VCaP (cell line): ENCODE measurements around the gene DEAF1.
"Not testable (repeated sequence)": the region's sequence is repeated elsewhere in the genome, so short reads cannot be mapped to it uniquely, and the experiment has no call there.

Experiments
- H3K27ac ChIP-seq: fragments of 450-650 bp; 2 replicates; pipeline ENCODE4 v1.5.1; 2017
- TF ChIP-seq, protein P1 (sequence below): fragments of 450-650 bp; conservative IDR thresholded peaks from 2 replicates; pipeline ENCODE4 v1.5.1; 2017; ENCODE audit warnings: mild to moderate bottlenecking, moderate library complexity

Gene DEAF1

DNA sequence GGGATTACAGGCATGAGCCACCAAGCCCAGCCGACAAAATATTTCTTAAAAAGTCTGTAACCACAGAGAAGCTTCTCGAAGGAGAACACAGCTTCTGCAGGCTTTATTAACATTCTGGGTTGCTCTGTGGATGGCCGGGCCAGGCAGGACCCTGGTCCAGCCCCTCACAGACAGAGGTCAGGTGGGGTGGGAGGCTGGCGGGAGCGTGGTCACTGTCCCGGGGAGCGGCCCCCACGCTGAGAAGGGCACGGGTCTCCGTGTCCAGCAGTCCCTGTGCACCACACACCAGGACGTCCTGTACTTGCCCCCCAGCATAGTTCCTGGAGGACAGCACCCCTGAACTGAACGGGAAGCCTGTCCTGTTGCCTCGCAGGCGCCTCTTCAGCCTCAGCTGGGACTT, 38.6 kb downstream of the DEAF1 start:
- peak overlapping the region; percentile 73 for H3K27ac ChIP-seq
- TF ChIP-seq, protein P1, sequence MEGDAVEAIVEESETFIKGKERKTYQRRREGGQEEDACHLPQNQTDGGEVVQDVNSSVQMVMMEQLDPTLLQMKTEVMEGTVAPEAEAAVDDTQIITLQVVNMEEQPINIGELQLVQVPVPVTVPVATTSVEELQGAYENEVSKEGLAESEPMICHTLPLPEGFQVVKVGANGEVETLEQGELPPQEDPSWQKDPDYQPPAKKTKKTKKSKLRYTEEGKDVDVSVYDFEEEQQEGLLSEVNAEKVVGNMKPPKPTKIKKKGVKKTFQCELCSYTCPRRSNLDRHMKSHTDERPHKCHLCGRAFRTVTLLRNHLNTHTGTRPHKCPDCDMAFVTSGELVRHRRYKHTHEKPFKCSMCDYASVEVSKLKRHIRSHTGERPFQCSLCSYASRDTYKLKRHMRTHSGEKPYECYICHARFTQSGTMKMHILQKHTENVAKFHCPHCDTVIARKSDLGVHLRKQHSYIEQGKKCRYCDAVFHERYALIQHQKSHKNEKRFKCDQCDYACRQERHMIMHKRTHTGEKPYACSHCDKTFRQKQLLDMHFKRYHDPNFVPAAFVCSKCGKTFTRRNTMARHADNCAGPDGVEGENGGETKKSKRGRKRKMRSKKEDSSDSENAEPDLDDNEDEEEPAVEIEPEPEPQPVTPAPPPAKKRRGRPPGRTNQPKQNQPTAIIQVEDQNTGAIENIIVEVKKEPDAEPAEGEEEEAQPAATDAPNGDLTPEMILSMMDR, result no peak

DNA sequence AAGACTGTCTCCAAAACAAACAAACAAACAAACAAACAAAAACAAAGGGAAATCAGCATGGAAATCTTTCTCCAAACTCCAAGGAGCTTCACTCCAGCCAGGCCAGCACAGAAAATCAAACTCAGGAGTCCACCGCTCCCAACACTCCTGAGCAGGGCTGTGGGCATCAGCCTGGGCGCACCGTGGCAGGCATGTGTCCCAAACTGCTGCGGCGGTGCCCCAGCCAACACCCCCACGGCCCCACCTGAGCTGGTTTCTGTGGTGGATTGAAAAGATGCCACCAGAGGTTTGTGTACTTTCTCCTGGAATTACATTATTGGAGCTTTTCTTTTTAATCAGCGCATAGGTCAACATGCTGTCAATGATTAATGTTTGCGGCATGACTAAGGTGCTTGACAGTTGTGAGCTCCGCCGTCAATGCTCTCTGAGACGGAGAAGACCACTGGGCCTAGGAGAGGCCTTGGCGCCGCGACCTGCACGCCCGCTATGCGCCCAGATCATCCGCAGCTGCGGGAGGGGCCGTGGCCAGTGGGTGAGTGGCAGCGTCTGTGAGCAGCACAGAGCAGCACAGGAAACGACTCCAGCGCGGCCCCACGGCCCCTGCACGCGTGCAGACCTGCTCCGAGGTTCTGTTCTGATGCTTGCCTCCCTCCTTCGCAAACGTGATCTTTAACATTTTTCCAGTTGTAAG, 39.8 kb downstream of the DEAF1 start:
- TF ChIP-seq, protein P1, result no peak
- H3K27ac ChIP-seq, result peak overlapping the region; percentile 73

DNA sequence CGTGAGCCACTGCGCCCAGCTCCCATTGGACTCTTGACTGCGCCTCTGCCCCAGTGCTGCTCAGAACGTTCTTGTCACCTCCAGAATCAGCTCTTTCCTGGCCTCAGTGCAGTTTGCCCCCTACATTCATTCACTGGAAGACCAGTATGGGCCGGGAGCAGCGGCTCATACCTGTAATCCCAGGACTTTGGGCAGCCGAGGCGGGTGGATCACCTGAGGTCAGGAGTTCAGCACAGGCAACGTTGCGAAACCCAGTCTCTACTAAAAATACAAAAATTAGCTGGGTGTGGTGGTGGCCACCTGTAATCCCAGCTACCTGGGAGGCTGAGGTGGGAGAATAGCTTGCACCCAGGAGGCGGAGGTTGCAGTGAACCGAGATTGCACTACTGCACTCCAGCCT, 40.6 kb downstream of the DEAF1 start:
- H3K27ac ChIP-seq, result peak overlapping the region; percentile 73

DNA sequence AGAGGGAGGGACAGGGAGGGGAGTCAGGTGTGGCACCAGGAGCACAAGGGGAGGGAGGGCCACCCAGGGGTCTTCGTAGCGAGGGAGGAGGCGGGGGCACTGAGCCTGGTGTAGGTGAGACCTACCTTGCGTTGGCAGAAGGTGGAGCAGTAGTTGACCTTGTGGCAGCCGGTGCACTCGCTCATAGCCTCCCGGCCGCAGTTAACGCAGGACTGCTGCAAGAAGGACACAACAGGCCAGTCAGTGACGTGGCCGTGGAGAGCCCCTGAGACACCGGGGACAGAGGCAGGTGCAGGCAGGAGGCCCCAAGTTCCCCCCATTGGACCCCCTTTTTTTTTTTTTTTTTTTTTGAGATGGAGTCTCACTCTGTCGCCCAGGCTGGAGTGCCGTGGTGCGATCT, 41.2 kb downstream of the DEAF1 start:
- TF ChIP-seq, protein P1, result no peak

DNA sequence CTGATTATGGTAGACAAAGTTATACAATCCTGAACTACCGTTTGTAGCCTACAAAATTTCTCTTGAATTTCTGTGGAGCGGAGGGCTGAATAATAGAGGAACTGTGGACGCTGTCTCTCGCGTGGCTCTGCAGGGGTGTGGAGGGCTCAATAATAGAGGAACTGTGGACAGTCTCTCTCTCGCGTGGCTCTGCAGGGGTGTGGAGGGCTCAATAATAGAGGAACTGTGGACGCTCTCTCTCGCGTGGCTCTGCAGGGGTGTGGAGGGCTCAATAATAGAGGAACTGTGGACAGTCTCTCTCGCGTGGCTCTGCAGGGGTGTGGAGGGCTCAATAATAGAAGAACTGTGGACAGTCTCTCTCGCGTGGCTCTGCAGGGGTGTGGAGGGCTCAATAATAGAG, 41.9 kb downstream of the DEAF1 start:
- not testable (repeated sequence) for H3K27ac ChIP-seq

More for the DNA sequence above, 41.2 kb downstream of the DEAF1 start:
- peak overlapping the region; percentile 73 for H3K27ac ChIP-seq

DNA sequence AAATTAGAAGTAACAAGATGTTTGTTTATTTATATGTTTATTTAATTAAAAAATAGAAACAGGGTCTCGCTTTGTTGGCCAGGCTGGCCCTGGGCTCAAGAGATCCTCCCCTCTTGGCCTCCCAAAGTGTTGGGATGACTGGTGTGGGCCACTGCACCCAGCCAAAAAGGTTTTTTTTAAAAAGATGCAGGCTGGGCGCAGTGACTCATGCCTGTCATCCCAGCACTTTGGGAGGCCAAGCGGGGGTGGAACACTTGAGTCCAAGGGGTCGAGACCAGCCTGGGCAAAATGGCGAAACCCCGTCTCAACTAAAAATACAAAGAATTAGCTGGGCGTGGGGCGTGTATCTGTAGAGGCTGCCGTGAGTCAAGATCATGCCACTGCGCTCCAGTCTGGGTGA, 44.5 kb downstream of the DEAF1 start:
- H3K27ac ChIP-seq, result no peak overlapping the region
- TF ChIP-seq, protein P1, result no peak

DNA sequence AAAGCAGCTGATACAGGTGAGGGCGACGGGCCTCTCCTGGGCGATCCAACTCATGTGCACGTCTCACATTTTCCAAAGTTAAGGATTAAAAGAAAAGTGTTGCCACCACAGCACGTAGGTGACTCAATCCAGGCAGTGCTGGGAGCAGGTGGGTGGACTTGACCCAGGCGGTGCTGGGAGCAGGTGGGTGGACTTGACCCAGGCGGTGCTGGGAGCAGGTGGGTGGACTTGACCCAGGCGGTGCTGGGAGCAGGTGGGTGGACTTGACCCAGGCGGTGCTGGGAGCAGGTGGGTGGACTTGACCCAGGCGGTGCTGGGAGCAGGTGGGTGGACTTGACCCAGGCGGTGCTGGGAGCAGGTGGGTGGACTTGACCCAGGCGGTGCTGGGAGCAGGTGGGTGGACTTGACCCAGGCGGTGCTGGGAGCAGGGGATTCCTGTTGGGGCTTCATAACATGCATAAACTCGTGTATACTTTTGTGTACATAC, 47.3 kb downstream of the DEAF1 start:
- not testable (repeated sequence) for H3K27ac ChIP-seq

DNA sequence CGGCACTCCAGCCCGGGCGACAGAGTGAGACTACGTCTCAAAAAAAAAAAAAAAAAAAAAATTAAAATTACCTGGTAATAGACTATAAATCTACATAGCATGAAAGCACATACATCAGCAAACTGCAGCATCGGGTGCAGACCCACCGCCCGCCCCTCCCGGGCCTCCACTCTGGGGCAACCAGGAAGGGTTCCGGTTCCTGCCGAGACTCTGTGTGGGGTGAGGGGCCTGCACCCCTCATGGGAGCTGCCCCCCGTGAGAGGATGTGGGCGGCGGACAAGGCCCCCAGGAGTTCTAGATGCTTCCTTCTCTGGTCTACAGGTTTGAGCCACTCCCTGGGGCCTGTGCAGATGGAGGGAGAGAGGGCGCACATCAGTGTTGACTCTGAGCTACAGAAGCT, 48.8 kb downstream of the DEAF1 start:
- TF ChIP-seq, protein P1, result no peak
- H3K27ac ChIP-seq, result peak overlapping the region; percentile 3; the same call in 1 of the 2 replicates

DNA sequence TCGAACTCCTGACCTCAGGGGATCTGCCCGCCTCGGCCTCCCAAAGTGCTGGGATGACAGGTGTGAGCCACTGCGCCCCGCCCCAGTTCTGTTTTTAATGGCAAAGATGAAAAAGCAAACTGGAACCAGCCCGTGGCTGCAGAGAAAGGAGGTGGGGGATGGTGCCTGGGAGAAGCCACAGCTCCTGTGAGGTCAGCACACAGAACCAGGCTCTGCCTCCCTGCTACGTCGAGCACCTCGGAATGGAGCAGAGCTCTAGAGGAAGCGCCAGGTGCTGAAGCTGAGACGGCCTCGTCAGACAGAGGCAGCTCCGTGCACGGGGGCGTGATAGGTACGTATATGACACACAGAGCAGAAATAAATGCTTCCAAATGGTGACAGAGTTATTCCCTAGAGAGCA, 49.5 kb downstream of the DEAF1 start:
- no peak overlapping the region for H3K27ac ChIP-seq
- TF ChIP-seq, protein P1, result no peak
